Astrocyte of the cerebellum (primary cell): ENCODE measurements around the gene ANKRD9.

ENCODE experiments used
- DNase-seq: peaks from one replicate; pipeline ENCODE4 v3.0.0-alpha.2; 2011; ENCODE audit warnings: low read depth
- H3K4me3 ChIP-seq: 2 replicates; pipeline ENCODE4 v1.5.1; 2011; ENCODE audit warnings: mild to moderate bottlenecking, low read depth, low read length, moderate library complexity
- in situ Hi-C: cut with HindIII; loops from 2 replicates; pipeline ENCODE4 v1.10.0; 2017; ENCODE audit warnings: low sequenced_read_pairs
- TF ChIP-seq, protein P1 (sequence below): IDR thresholded peaks from 2 replicates; pipeline ENCODE4 v1.5.1; 2012; ENCODE audit warnings: low read length, low read depth, moderate library complexity, mild to moderate bottlenecking; ENCODE audit errors: missing control alignments

Gene ANKRD9

GRCh38 chr14:102509746-102510615 lies at the start of gene ANKRD9:
ANKRD9 (minus strand) TSS chr14:102509776; CDS start chr14:102507889, 1,887 bp downstream.
- TF ChIP-seq, protein P1, sequence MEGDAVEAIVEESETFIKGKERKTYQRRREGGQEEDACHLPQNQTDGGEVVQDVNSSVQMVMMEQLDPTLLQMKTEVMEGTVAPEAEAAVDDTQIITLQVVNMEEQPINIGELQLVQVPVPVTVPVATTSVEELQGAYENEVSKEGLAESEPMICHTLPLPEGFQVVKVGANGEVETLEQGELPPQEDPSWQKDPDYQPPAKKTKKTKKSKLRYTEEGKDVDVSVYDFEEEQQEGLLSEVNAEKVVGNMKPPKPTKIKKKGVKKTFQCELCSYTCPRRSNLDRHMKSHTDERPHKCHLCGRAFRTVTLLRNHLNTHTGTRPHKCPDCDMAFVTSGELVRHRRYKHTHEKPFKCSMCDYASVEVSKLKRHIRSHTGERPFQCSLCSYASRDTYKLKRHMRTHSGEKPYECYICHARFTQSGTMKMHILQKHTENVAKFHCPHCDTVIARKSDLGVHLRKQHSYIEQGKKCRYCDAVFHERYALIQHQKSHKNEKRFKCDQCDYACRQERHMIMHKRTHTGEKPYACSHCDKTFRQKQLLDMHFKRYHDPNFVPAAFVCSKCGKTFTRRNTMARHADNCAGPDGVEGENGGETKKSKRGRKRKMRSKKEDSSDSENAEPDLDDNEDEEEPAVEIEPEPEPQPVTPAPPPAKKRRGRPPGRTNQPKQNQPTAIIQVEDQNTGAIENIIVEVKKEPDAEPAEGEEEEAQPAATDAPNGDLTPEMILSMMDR, result no peak
- peak within 1 kb of the TSS; percentile 52 for H3K4me3 ChIP-seq
- in situ Hi-C loops, result loop anchor here (5.0 kb wide), 1 partner anchor 63 kb away; no protein-coding TSS in a partner anchor
- DNase-seq, result peak; percentile 76

DNA sequence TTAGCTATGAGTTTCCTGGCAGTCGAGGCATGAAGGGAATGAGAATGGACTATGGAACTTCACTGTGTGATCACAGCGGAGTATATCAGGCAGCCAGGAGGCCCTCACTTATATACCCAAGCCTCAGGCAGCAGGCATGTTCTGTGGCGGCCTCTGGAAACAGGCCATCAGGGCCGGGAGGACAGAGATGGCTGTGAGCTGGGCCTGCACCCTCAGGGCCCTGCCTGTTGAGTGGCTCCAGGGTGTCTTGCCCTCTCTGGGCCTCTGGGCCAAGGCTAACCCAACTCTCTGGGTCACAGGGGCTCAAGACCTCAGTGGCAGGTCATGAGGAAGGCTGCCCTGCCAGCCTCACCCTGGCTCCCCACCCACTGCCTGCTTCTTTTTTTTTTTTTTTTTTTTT lies 49.0 kb upstream of the ANKRD9 start:
- DNase-seq, result no peak
- TF ChIP-seq, protein P1, result no peak
- in situ Hi-C loops, result no loop called here
- no peak overlapping the region for H3K4me3 ChIP-seq

DNA sequence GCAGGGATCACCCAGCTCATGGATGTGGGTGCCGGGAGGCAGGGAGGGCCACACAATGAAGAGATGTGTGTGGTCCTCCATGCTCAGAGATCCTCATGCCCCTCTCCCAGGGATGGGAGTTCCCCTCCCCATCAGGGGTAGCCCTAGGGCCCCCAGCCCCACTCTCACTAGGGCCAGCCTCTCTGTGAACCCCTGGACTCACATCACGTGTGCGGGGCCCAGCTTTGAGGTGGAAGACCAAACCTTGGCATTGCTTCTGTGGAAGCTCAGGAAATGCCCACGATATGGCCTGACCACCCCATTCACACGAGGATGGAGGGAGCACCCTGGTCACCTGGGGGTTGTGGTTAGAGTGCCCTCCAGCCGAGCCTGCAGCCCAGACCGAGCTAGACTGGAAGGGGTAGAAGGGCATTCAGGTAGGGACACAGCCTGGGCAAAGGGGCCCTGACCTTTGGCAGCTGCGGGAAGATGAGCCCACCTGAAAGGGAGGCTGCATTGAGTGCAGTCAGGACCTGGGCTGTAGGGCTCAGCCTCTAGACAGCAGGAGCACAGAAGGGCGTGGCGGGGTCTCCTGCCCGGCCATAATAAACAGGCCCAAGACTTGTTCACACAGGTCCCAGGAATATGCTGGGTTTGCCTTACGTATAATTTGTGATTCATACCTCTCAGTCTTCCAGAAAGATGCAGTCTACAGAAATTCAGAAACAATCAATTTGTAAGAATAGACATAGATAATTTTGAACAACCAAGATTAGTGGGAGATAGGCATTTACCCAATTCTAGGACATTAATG lies 48.1 kb upstream of the ANKRD9 start:
- TF ChIP-seq, protein P1, result no peak
- no peak overlapping the region for H3K4me3 ChIP-seq
- no peak for DNase-seq
- in situ Hi-C loops, result no loop called here

DNA sequence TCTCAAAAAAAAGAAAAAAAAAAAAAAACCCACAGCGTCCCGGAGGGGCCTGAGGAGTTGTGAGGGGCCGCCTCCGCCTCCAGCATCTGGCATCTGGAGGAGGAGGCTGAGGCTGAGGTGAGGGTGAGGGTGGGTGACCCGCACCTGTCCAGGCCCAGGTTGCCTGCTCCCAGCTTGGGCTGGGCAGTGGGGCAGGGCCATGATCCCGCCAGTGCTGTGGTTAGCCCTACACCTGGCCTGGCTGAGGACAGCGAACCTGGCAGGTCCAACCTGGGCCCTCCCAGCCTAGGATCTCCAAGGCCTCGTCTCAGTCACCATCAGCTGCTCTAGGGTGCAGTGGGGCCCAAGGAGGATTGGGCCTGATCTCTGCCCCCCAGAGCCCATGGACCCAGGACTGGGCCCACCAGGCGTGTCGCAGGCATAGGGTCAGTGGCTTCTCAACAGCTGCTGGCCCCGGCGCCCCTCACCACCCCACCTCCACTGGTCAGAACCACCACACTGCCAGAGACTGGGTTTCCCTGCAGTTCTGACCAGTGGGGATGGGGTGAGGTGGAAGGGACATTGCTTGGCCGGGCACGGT lies 46.6 kb upstream of the ANKRD9 start:
- in situ Hi-C loops, result no loop called here
- TF ChIP-seq, protein P1, result no peak
- H3K4me3 ChIP-seq, result no peak overlapping the region
- DNase-seq, result no peak

- H3K4me3 ChIP-seq, result peak overlapping the region; percentile 43
- in situ Hi-C loops, result no loop called here
- TF ChIP-seq, protein P1, result no peak
- no peak for DNase-seq
These were observed 45.5 kb upstream of the ANKRD9 start for GRCh38 chr14:102554821-102555819.
